AG04450 (cell line): ENCODE measurements around the gene NIPSNAP2. TPM values are rescaled to one million over a fixed set of nuclear protein-coding genes. Genes with fewer than 3 reads are reported as not detected.
"Not testable (repeated sequence)": the region's sequence is repeated elsewhere in the genome, so short reads cannot be mapped to it uniquely, and the experiment has no call there.

Experiments used
- CTCF ChIA-PET: fragments of 300-600, 350-600 bp; formaldehyde crosslinking; extraction: SDS; loops from one replicate; lab custom pipeline; 2022; ENCODE audit warnings: antibody characterized with exemption, inconsistent platforms; lab: Charles Lee
- POLR2A ChIA-PET: fragments of 350-600 bp; formaldehyde crosslinking; extraction: SDS; loops from one replicate; lab custom pipeline; 2021; ENCODE audit warnings: antibody characterized with exemption, inconsistent platforms; lab: Yijun Ruan, JAX
- DNase-seq: peaks from one replicate; pipeline ENCODE4 v3.0.0-alpha.2; 2011; ENCODE audit warnings: low read depth, low spot score
- H3K27ac ChIP-seq: one replicate; pipeline ENCODE4 v1.5.1; 2012; ENCODE audit warnings: low read depth, low read length, control low read depth
- H3K27me3 ChIP-seq: one replicate; pipeline ENCODE4 v1.6.0; 2012; ENCODE audit warnings: low read length; ENCODE audit not compliant: control insufficient read depth, insufficient read depth
- H3K4me3 ChIP-seq: 2 replicates; pipeline ENCODE4 v1.5.1; 2011; ENCODE audit warnings: mild to moderate bottlenecking, low read depth, low read length, control low read depth
- H3K9me3 ChIP-seq: 2 replicates; pipeline ENCODE4 v1.5.1; 2012; ENCODE audit warnings: low read length; ENCODE audit not compliant: control insufficient read depth, insufficient read depth
- CTCF ChIP-seq: IDR thresholded peaks from 2 replicates; pipeline ENCODE4 v1.5.1; 2011; ENCODE audit warnings: low read depth, low read length, control low read depth, inconsistent platforms
- polyA plus RNA-seq: library from polyadenylated mRNA; depleted of rRNA; stranded (reverse); fragments of >200 nt; gene quantifications from 2 replicates; pipeline ENCODE4 v1.2.3, GENCODE V29; 2011

Gene NIPSNAP2
- polyA plus RNA-seq, 1 experiment: 90.6 TPM

GRCh38 chr7:55996856-55997500, 32.6 kb downstream of the NIPSNAP2 start:
- no peaks in the 10 kb centered on the region for H3K9me3 ChIP-seq
- no peak for TF ChIP-seq CTCF
- no peak overlapping the region for H3K27ac ChIP-seq
- POLR2A ChIA-PET: no interaction called here
- DNase-seq: no peak
- no peaks in the 10 kb centered on the region for H3K27me3 ChIP-seq
- CTCF ChIA-PET: interaction anchor here (0.7 to 0.9 kb wide), 2 partner anchors 11 to 83 kb away, joined by 3 to 5 read pairs; no protein-coding TSS in a partner anchor
- no peak overlapping the region for H3K4me3 ChIP-seq

- Histone ChIP-seq H3K9me3 (no peaks in the 10 kb centered on the region), H3K27ac (no peak overlapping the region), H3K27me3 (no peaks in the 10 kb centered on the region), H3K4me3 (no peak overlapping the region)
- no peak for TF ChIP-seq CTCF
- DNase-seq: no peak
- CTCF ChIA-PET: interaction anchor here (0.6 to 8.0 kb wide), 9 partner anchors 13 to 363 kb away, joined by 3 to 112 read pairs (median 5); partner anchors contain the start of genes CCT6A, CHCHD2 and PSPH
- POLR2A ChIA-PET: no interaction called here
These were observed 39.4 kb downstream of the NIPSNAP2 start for GRCh38 chr7:56003749-56004148.

DNA sequence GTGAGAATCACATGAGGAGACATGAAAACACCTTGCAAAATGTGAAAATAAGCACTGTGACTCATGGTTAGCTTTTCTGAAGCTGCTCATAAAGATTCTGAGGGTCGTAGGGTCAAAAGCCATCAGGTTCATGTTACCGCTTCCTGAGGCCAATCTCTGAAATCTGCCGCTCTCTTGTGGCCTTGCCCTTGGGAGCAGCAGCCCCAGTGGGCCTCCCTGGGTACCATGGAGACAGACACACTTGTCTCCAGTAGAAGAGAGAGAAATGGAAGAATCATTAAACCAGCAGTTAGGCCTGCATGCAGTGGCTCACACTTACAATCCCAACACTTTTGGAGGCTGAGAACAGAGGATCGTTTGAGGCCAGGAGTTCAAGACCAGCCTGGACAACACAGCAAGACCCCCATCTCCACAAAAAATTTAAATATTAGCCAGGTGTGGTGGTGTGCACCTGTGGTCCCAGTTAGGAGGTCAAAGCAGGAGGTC, 42.8 kb downstream of the NIPSNAP2 start:
- no peak for TF ChIP-seq CTCF
- DNase-seq: no peak
- H3K27ac ChIP-seq: no peak overlapping the region
- no peak overlapping the region for H3K4me3 ChIP-seq
- ChIA-PET CTCF (interaction anchor here (0.6 to 8.0 kb wide), 7 partner anchors 10 to 86 kb away, joined by 3 to 112 read pairs (median 3); partner anchors contain the start of gene PHKG1), POLR2A (interaction anchor here (0.7 to 1.7 kb wide), 5 partner anchors 15 to 67 kb away, joined by 3 to 16 read pairs (median 3); partner anchors contain the start of gene PSPH)
- no peaks in the 10 kb centered on the region for H3K27me3 ChIP-seq
- H3K9me3 ChIP-seq: no peaks in the 10 kb centered on the region

- Histone ChIP-seq H3K4me3 (no peak overlapping the region), H3K27ac (no peak overlapping the region), H3K27me3 (no peaks in the 10 kb centered on the region), H3K9me3 (no peaks in the 10 kb centered on the region)
- ChIA-PET POLR2A (interaction anchor here (1.7 kb wide), 1 partner anchor 14 kb away, joined by 3 read pairs; no protein-coding TSS in a partner anchor), CTCF (interaction anchor here (0.6 to 8.0 kb wide), 4 partner anchors 11 to 85 kb away, joined by 3 to 112 read pairs (median 3); partner anchors contain the start of gene PHKG1)
- no peak for TF ChIP-seq CTCF
- DNase-seq: no peak
These were observed 43.5 kb downstream of the NIPSNAP2 start for GRCh38 chr7:56007891-56008290.

GRCh38 chr7:56009695-56010094, 45.3 kb downstream of the NIPSNAP2 start:
- H3K27ac ChIP-seq: no peak overlapping the region
- H3K9me3 ChIP-seq: no peaks in the 10 kb centered on the region
- CTCF ChIA-PET: interaction anchor here (0.5 to 8.0 kb wide), 4 partner anchors 64 to 1267 kb away, joined by 3 to 112 read pairs (median 4); no protein-coding TSS in a partner anchor
- no peaks in the 10 kb centered on the region for H3K27me3 ChIP-seq
- H3K4me3 ChIP-seq: no peak overlapping the region
- no peak for TF ChIP-seq CTCF
- POLR2A ChIA-PET: no interaction called here
- no peak for DNase-seq

DNA sequence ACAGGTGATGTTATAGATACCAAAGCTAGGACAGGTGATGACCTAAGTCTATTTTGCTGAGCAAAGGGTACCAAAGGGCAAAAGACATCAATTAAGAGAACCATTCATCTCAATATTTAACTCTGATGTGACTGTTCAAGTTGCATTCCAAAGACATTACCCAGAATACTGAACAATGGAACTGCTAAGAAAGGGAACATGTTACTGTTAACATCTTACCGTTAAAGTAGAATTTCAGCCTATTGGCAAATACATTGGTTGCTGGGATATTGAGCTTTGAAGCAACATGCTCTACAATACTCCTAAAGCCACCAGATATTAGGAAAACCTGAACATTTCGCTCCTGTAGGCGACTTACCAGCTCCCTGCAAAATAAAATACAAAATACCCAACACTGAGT, 52.6 kb downstream of the NIPSNAP2 start:
- ChIA-PET CTCF (interaction anchor here (1.5 kb wide), 1 partner anchor 57 kb away, joined by 5 read pairs; no protein-coding TSS in a partner anchor), POLR2A (interaction anchor here (0.6 kb wide), 1 partner anchor 10 kb away, joined by 7 read pairs; no protein-coding TSS in a partner anchor)
- not testable (repeated sequence) for H3K27ac ChIP-seq, H3K27me3 ChIP-seq, H3K9me3 ChIP-seq, DNase-seq, H3K4me3 ChIP-seq
